ENCODE data around the gene ZBTB6. TPM values are rescaled to one million over a fixed set of nuclear protein-coding genes. Genes with fewer than 3 reads are reported as not detected.

The ZBTB6 gene
- total and polyA plus RNA-seq, 2 of the 4 experiments (the other 2 are of a cell fraction), result 2.6 to 11.7 TPM

DNA sequence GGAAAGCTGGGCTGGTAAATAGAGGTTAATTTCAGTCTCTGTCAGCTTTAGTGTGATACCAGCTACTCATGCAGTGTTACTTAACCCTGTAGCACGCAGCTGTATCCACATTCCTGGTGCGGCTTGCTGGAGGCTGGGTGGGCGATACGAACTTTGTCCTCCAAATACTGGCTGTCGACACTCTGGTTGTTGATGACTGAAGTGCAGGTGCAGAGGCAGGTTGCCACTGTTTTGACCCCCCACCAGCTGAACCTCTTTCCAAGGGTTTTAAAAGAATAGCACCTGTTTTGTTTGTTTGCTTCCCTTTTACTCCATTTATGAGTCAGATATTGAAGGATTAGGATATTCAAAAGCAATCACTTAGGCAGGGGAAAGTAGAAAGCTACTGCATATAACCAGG, 23.3 kb upstream of the ZBTB6 start:
- Histone ChIP-seq H3K4me2 (ENCODE audit: low read depth, low read length) (no peak overlapping the region), H3K36me3 (ENCODE audit: control insufficient read depth, insufficient read depth, low read length) (peaks cover 12% of the 10 kb centered on the region), H2AFZ (replicated peaks; ENCODE audit: low read length, poor library complexity) (no peak overlapping the region), H2BK15ac (ENCODE audit: low read depth, low read length) (no peak overlapping the region), H4K20me1 (ENCODE audit: insufficient read depth, low read length) (peaks cover 6% of the 10 kb centered on the region; the same call in 1 of the 2 replicates), H3K23ac (ENCODE audit: low read depth, low read length) (no peak overlapping the region), H3K79me1 (ENCODE audit: low read depth in 1 of 2, low read length in 2 of 2) (peaks cover 8 to 35% of the 10 kb centered on the region in 2 experiments), H4K8ac (ENCODE audit: low read depth in 2 of 2, low read length in 2 of 2) (no peak overlapping the region), H3K9ac (ENCODE audit: low read depth, low read length) (no peak overlapping the region), H4K5ac (ENCODE audit: low read depth, low read length) (no peak overlapping the region), H3K4me3 (ENCODE audit: insufficient read depth, low read depth, low read length) (no peak overlapping the region), H2AK9ac (replicated peaks; ENCODE audit: low read depth, low read length, poor library complexity) (no peak overlapping the region), H2AK5ac (ENCODE audit: low read depth, low read length) (no peak overlapping the region), H2BK20ac (ENCODE audit: low read depth, low read length) (no peak overlapping the region), H3K27ac (ENCODE audit: insufficient read depth, low read length) (no peak overlapping the region), H3K14ac (replicated peaks; ENCODE audit: low read depth, low read length) (no peak overlapping the region), H3K56ac (ENCODE audit: extremely low read depth, insufficient read depth, low read length) (no peak overlapping the region), H4K91ac (ENCODE audit: insufficient read depth, low read depth, low read length) (no peak overlapping the region), H2BK120ac (ENCODE audit: low read depth, low read length) (no peak overlapping the region), H2BK5ac (ENCODE audit: low read depth, low read length, poor library complexity, severe bottlenecking) (no peak overlapping the region), H3K18ac (ENCODE audit: low read depth, low read length) (no peak overlapping the region), H3K27me3 (ENCODE audit: control insufficient read depth, insufficient read depth, low read length) (no peaks in the 10 kb centered on the region), H3K9me1 (ENCODE audit: insufficient read depth, low read length) (no peaks in the 10 kb centered on the region), H3K4ac (ENCODE audit: low read depth, low read length) (no peak overlapping the region), H3K4me1 (ENCODE audit: control insufficient read depth, insufficient read depth, low read length) (peaks cover 2% of the 10 kb centered on the region; the same call in 1 of the 2 replicates), H3K9me3 (ENCODE audit: control insufficient read depth, insufficient read depth, low read length) (no peaks in the 10 kb centered on the region)
- ChIA-PET CTCF (no interaction called here), POLR2A (ENCODE audit: unreplicated experiment) (no interaction called here)
- ATAC-seq (ENCODE audit: low read depth) (no peak), DNase-seq (no peak)
- WGBS, 2 experiments (ENCODE audit: extremely low coverage in 2 of 2, insufficient read length in 1 of 2), result no CpG with 5 or more reads among the region's 5 CpGs
- in situ Hi-C loops (cut with MboI; ENCODE audit: low sequenced_read_pairs), result no loop called here
- dilution Hi-C loops (cut with HindIII; ENCODE audit: low sequenced_read_pairs, unreplicated experiment), result no loop called here
- BruUV-seq (replicated peaks), result no TSS peak
- TF ChIP-seq, protein P1, sequence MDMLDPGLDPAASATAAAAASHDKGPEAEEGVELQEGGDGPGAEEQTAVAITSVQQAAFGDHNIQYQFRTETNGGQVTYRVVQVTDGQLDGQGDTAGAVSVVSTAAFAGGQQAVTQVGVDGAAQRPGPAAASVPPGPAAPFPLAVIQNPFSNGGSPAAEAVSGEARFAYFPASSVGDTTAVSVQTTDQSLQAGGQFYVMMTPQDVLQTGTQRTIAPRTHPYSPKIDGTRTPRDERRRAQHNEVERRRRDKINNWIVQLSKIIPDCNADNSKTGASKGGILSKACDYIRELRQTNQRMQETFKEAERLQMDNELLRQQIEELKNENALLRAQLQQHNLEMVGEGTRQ (IDR thresholded peaks at IDR 0.05; ENCODE audit: low read depth, low read length), result no peak
- intact Hi-C loops (cut with micrococcal nuclease), result no loop called here

Measured in IMR-90 (cell line).